ENCODE measurements around the gene MGAT5. TPM values are rescaled to one million over a fixed set of nuclear protein-coding genes. Genes with fewer than 3 reads are reported as not detected.

The MGAT5 gene
- total RNA-seq, 4 donors from 2014 or later = 16.3 to 37.8 (median 32.5) TPM

DNA sequence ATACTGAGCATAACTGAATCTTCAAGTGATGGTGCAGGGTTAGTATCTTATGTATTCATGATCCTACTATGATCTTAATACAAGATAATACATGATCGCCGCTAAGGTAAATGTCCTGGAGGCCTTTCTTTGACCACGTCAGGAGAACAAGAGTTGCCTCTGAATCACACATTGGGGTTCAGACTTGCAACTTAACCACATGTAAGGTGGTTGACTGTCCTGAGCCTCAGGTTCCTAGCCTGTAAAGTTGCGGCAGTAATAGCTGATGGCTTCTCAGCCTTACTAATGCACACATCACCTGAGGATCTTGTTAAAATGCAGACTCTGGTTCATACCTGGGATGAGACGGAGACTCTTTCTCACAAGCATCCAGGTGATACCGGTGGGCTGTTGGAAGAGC lies 112.5 kb downstream of the MGAT5 start:
- intact Hi-C loops (cut with DNase I; ENCODE audit: low total_unique reads) = no loop called here
- 87 to 95% methylated on average over 6 of the region's 6 CpGs for WGBS, 2 donors
- no peak overlapping the region for H3K4me3 ChIP-seq (ENCODE audit: low read depth, poor library complexity, severe bottlenecking)
- no peak for TF ChIP-seq POLR2A (IDR thresholded peaks at IDR 0.05)
- TF ChIP-seq, protein P1, sequence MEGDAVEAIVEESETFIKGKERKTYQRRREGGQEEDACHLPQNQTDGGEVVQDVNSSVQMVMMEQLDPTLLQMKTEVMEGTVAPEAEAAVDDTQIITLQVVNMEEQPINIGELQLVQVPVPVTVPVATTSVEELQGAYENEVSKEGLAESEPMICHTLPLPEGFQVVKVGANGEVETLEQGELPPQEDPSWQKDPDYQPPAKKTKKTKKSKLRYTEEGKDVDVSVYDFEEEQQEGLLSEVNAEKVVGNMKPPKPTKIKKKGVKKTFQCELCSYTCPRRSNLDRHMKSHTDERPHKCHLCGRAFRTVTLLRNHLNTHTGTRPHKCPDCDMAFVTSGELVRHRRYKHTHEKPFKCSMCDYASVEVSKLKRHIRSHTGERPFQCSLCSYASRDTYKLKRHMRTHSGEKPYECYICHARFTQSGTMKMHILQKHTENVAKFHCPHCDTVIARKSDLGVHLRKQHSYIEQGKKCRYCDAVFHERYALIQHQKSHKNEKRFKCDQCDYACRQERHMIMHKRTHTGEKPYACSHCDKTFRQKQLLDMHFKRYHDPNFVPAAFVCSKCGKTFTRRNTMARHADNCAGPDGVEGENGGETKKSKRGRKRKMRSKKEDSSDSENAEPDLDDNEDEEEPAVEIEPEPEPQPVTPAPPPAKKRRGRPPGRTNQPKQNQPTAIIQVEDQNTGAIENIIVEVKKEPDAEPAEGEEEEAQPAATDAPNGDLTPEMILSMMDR (IDR thresholded peaks at IDR 0.05) = no peak
- no peak for DNase-seq (ENCODE audit: low spot score in 2 of 2)

DNA sequence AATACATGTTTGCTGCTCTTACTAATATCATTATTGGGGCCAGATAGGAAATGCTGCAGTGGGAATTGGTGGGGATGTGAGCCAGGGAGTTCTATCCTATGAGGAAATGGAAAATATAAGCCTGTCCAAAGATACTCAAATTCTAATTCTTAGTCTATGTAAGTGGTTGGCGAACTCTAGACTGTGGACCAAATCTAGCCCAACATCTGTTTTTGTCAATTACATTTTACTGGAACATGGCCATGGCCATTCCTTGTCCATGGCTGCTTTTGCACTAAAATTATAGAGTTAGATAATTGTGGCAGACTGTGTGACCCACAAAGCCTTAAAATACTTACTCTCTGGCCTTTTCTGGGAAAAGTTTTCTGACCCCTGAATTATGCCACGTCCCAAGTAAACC lies 113.3 kb downstream of the MGAT5 start:
- intact Hi-C loops (cut with DNase I; ENCODE audit: low total_unique reads) = no loop called here
- H3K4me3 ChIP-seq (ENCODE audit: low read depth, poor library complexity, severe bottlenecking) = no peak overlapping the region
- WGBS, 2 donors = 41 to 59% methylated on average over 2 of the region's 2 CpGs
- TF ChIP-seq, protein P1 (IDR thresholded peaks at IDR 0.05) = no peak
- TF ChIP-seq POLR2A (IDR thresholded peaks at IDR 0.05) = no peak
- no peak for DNase-seq (ENCODE audit: low spot score in 2 of 2)

DNA sequence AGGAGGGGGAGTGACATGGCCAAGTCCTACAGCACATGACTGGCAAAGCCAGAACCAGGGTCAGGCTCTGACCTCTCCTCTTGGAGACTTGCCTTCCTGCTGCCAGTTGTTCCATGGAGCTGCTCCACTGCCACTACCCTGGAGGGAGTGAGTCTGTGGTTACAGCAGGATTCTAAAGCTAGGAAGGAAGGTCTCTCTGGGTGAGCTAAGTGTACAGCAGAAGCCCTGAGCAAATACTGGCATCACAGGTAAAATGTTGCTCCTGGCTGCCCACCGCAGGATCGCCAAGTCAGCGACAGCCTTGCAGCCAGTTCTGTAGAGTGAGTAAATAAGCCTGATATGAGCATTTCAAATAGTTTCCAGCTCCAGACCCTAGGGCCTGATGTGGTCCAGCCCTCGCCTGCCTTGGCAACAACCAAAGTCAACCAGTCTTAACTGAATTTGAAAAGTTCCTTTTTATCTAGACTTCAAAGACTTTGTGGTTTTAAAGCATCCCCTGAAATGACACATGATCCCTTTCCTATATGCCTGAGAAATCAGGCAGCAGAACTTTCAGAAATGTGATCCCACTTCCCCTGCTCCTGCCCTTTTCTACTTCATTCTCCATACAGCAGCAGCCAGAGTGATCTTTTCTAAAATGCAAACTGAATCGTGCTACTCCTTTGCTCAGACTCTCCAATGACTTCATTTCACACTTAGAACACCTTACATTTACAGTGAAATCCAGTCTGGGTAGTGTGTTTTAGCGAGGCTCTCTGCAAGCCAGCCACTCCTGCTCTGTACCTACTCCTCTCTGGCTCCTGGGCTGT lies 114.3 kb downstream of the MGAT5 start:
- no peak overlapping the region for H3K4me3 ChIP-seq (ENCODE audit: low read depth, poor library complexity, severe bottlenecking)
- 76 to 80% methylated on average over 6 of the region's 6 CpGs for WGBS, 2 donors
- DNase-seq (ENCODE audit: low spot score in 2 of 2) = no peak
- TF ChIP-seq, protein P1 (IDR thresholded peaks at IDR 0.05) = no peak
- no peak for TF ChIP-seq POLR2A (IDR thresholded peaks at IDR 0.05)
- intact Hi-C loops (cut with DNase I; ENCODE audit: low total_unique reads) = no loop called here

DNA sequence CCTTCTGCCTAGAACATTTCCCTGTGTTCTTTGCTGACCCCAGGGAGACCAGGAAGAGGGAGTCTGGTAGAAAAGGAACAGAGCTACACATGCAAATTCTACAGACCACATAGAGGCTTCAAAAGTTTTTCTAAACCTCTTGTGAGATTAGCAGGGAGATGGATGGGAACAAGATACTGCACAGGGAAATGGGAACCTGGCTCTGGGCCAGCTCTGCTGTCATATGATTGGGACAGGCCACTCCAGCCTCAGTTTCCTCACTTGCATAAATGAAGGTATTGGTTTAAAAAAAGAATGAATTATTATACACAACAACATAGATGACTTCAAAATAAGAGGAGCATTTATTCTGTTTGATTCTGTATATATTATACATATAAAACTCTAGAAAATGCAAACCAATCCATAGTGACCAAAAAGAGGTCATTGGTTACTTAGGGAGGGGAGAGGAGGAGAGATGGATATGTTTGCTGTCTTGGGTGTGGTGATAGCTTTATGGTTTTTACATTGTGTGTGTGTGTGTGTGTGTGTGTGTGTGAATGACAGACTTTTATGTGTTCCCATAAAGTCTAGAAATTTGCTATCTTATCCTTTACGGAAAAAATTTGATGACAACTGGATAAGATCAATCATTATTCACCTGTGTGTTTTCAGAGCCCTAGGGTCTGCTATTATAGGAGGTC lies 115.5 kb downstream of the MGAT5 start:
- 90 to 95% methylated on average over 1 of the region's 1 CpG for whole genome bisulfite sequencing, 2 donors
- intact Hi-C loops (cut with DNase I; ENCODE audit: low total_unique reads) = no loop called here
- no peak for TF ChIP-seq POLR2A (IDR thresholded peaks at IDR 0.05)
- TF ChIP-seq, protein P1 (IDR thresholded peaks at IDR 0.05) = no peak

DNA sequence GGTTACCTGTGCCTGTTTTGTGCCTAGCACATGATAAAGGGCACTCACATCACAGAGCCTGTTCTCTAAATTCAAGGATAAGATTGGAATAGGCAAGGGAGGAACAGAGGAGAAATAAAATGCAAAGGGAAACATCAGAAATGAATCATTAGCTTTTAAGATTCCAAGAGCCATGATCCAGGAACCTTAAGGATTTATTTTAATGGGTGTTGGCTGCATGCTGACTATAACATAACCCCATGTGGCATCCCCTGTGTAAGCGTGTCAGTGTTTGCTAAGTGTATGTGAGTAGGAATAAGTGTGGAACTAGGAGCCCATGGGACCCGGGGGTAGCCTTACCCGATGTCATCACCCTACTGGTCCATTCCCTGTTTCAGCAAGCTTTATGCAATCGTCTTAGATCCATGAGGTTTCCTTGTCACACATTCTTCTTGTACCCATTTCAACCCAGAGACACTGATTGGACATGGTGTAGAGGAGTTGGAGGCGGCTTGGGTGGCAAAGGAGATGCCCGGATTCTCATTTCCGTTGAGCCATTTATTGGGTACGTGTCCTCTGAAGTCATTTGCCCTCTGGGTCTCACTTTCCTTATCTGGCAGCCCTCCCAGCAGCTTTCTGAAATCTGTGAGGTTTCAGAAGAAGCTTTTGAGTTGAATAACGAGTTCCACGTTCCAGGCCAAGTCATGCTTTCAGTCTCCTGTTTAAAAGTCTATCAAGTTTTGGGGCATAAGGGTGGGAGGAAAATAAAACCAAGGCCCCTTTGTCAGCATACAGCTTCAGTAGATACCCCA lies 117.0 kb downstream of the MGAT5 start:
- intact Hi-C loops (cut with DNase I; ENCODE audit: low total_unique reads) = no loop called here
- WGBS, 2 donors = 40 to 41% methylated on average over 10 of the region's 10 CpGs
- no peak for DNase-seq (ENCODE audit: low spot score in 2 of 2)
- no peak for TF ChIP-seq POLR2A (IDR thresholded peaks at IDR 0.05)
- TF ChIP-seq, protein P1 (IDR thresholded peaks at IDR 0.05) = no peak
- no peak overlapping the region for H3K4me3 ChIP-seq (ENCODE audit: low read depth, poor library complexity, severe bottlenecking)

More for the DNA sequence above, 115.5 kb downstream of the MGAT5 start:
- no peak for DNase-seq (ENCODE audit: low spot score in 2 of 2)
- H3K4me3 ChIP-seq (ENCODE audit: low read depth, poor library complexity, severe bottlenecking) = no peak overlapping the region
